SK-N-SH (cell line): ENCODE results near the gene MUC7.

Experiments used
- CHD2 ChIP-seq: fragments of 150-350 bp; IDR thresholded peaks from 2 replicates; pipeline ENCODE4 v1.6.1; 2018; ENCODE audit warnings: low read length; ENCODE audit not compliant: partially characterized antibody
- EP300 ChIP-seq, 2 experiments: IDR thresholded peaks; 2 replicates each; pipeline versions ENCODE4 v1.4.0 to v1.6.1; 2012; ENCODE audit warnings: borderline replicate concordance in 1 of 2, low read depth in 1 of 2, low read length in 1 of 2
- EZH2phosphoT487 ChIP-seq: fragments of 200-600 bp; sonication (generic); IDR thresholded peaks from 2 replicates; pipeline ENCODE4 v1.6.1; 2017; ENCODE audit warnings: low read depth, mixed run types, mild to moderate bottlenecking, antibody characterized with exemption, moderate library complexity, borderline replicate concordance
- FOXJ3 ChIP-seq: sonication (generic); formaldehyde crosslinking; IDR thresholded peaks from 2 replicates; pipeline ENCODE4 v1.5.1; 2020; ENCODE audit warnings: mild to moderate bottlenecking, missing genetic modification reagents
- IRF3 ChIP-seq: fragments of 150-350 bp; IDR thresholded peaks from 2 replicates; pipeline ENCODE4 v1.6.1; 2016; ENCODE audit warnings: mild to moderate bottlenecking, low read depth, low read length
- NFIC ChIP-seq: IDR thresholded peaks from 2 replicates; pipeline ENCODE4 v1.4.0; 2012; ENCODE audit warnings: borderline replicate concordance
- POLR2AphosphoS5 ChIP-seq: IDR thresholded peaks from 2 replicates; pipeline ENCODE4 v1.6.1; 2012; ENCODE audit warnings: low read depth, low read length
- RFX5 ChIP-seq: IDR thresholded peaks from 2 replicates; pipeline ENCODE4 v1.6.1; 2012; ENCODE audit warnings: mild to moderate bottlenecking, improper control_type of control experiment, low read length
- SIN3A ChIP-seq: IDR thresholded peaks from 2 replicates; pipeline ENCODE4 v1.6.1; 2012; ENCODE audit warnings: low read depth, mild to moderate bottlenecking, low read length, moderate library complexity, borderline replicate concordance
- YY1 ChIP-seq: IDR thresholded peaks from 2 replicates; pipeline ENCODE4 v1.4.0; 2012; ENCODE audit warnings: low read depth, mild to moderate bottlenecking
- TF ChIP-seq, protein P1 (sequence below): fragments of 200-600 bp; sonication (generic); IDR thresholded peaks from 2 replicates; pipeline ENCODE4 v1.6.1; 2017; ENCODE audit warnings: antibody characterized with exemption, mild to moderate bottlenecking, moderate library complexity
- TF ChIP-seq, protein P2 (sequence below): IDR thresholded peaks from 2 replicates; pipeline ENCODE4 v1.4.0; 2012; ENCODE audit warnings: low read depth
- TF ChIP-seq, protein P3 (sequence below): IDR thresholded peaks from 2 replicates; pipeline ENCODE4 v1.4.0; 2012; ENCODE audit warnings: low read depth, borderline replicate concordance
- TF ChIP-seq, protein P4 (sequence below): IDR thresholded peaks from 2 replicates; pipeline ENCODE4; 2012

GRCh38 chr4:70452946-70453345 lies 19.1 kb upstream of the MUC7 start:
- TF ChIP-seq, protein P1, sequence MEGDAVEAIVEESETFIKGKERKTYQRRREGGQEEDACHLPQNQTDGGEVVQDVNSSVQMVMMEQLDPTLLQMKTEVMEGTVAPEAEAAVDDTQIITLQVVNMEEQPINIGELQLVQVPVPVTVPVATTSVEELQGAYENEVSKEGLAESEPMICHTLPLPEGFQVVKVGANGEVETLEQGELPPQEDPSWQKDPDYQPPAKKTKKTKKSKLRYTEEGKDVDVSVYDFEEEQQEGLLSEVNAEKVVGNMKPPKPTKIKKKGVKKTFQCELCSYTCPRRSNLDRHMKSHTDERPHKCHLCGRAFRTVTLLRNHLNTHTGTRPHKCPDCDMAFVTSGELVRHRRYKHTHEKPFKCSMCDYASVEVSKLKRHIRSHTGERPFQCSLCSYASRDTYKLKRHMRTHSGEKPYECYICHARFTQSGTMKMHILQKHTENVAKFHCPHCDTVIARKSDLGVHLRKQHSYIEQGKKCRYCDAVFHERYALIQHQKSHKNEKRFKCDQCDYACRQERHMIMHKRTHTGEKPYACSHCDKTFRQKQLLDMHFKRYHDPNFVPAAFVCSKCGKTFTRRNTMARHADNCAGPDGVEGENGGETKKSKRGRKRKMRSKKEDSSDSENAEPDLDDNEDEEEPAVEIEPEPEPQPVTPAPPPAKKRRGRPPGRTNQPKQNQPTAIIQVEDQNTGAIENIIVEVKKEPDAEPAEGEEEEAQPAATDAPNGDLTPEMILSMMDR: no peak
- TF ChIP-seq POLR2AphosphoS5 (no peak), YY1 (no peak), FOXJ3 (CRISPR knock-in tag) (no peak), SIN3A (no peak), RFX5 (no peak), CHD2 (no peak), EP300 (IDR thresholded peaks at IDR 0.05; ENCODE audit: borderline replicate concordance in 1 of 2, low read depth in 1 of 2, low read length in 1 of 2) (no peak), NFIC (no peak), EZH2phosphoT487 (no peak), IRF3 (no peak)
- TF ChIP-seq, protein P2, sequence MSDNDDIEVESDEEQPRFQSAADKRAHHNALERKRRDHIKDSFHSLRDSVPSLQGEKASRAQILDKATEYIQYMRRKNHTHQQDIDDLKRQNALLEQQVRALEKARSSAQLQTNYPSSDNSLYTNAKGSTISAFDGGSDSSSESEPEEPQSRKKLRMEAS: no peak
- TF ChIP-seq, protein P3, sequence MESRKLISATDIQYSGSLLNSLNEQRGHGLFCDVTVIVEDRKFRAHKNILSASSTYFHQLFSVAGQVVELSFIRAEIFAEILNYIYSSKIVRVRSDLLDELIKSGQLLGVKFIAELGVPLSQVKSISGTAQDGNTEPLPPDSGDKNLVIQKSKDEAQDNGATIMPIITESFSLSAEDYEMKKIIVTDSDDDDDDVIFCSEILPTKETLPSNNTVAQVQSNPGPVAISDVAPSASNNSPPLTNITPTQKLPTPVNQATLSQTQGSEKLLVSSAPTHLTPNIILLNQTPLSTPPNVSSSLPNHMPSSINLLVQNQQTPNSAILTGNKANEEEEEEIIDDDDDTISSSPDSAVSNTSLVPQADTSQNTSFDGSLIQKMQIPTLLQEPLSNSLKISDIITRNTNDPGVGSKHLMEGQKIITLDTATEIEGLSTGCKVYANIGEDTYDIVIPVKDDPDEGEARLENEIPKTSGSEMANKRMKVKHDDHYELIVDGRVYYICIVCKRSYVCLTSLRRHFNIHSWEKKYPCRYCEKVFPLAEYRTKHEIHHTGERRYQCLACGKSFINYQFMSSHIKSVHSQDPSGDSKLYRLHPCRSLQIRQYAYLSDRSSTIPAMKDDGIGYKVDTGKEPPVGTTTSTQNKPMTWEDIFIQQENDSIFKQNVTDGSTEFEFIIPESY: no peak
- TF ChIP-seq, protein P4, sequence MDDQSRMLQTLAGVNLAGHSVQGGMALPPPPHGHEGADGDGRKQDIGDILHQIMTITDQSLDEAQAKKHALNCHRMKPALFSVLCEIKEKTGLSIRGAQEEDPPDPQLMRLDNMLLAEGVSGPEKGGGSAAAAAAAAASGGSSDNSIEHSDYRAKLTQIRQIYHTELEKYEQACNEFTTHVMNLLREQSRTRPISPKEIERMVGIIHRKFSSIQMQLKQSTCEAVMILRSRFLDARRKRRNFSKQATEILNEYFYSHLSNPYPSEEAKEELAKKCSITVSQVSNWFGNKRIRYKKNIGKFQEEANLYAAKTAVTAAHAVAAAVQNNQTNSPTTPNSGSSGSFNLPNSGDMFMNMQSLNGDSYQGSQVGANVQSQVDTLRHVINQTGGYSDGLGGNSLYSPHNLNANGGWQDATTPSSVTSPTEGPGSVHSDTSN: no peak
